Measurements from ENCODE around the gene PCGF3.
"Not testable (repeated sequence)": the region's sequence is repeated elsewhere in the genome, so short reads cannot be mapped to it uniquely, and the experiment has no call there.

PCGF3 gene

GRCh38 chr4:664713-665231 is 40.9 kb upstream of the PCGF3 start:
- no peak overlapping the region for H3K4me3 ChIP-seq (ENCODE audit: low read depth, low read length)
- in situ Hi-C loops (cut with HindIII; ENCODE audit: low sequenced_read_pairs), result no loop called here
- TF ChIP-seq CTCF (IDR thresholded peaks at IDR 0.05; ENCODE audit: low read depth, low read length, missing control alignments), result no peak
- DNase-seq (ENCODE audit: low read depth), result no peak

DNA sequence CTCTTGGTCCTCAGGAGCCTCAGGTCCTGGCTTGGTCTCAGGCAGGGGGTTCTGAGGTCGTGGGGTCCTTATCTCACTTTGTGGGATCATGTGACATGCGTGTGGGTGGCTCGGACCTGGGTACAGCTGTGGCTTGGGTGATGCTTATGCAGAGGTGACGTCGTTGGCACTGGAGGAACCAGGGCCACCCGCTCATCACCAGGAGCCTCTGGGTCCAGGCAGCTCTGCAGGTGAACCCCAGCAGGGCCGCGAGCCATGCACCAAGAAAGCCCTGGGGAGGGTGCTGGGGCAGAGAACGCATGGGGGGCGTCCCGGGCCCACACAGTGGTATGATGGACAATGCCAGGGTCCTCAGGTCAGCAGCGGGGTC is 40.3 kb upstream of the PCGF3 start:
- no peak overlapping the region for H3K4me3 ChIP-seq (ENCODE audit: low read depth, low read length)
- DNase-seq (ENCODE audit: low read depth), result no peak
- TF ChIP-seq CTCF (IDR thresholded peaks at IDR 0.05; ENCODE audit: low read depth, low read length, missing control alignments), result no peak
- in situ Hi-C loops (cut with HindIII; ENCODE audit: low sequenced_read_pairs), result no loop called here

DNA sequence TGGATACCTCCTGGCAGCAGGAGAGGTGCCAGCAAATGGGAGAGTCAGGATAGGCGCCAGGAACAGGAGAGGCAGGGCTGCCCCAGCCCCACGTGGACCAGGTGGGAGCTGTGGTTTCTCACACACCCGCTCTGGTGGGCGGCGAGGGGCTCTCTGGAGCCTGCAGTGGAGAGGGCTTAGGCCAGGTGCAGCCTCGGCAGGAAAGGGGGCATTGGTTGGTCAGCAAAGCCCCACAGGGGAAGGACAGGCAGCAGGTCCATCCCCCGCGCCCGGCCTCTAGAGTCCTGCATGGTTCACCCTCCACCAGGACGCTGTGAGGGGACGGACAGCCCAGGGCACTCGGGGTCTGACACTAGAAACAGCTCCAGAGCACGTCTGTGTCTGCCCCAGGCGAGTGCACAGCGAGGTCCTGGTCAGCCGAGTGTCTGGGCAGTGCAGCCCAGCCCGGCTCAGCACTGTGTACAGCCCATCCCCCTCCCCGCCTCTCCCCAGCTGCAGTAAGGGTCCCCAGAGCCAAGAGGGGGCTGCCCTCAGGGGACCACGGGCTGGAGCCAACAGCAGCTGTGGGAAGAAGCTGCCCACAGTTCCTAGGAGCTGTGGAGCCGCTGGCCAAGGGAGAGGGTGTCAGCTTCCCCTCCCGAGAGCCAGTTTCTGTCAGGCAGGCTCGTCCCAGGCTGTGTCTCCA is 39.7 kb upstream of the PCGF3 start:
- in situ Hi-C loops (cut with HindIII; ENCODE audit: low sequenced_read_pairs), result no loop called here
- no peak overlapping the region for H3K4me3 ChIP-seq (ENCODE audit: low read depth, low read length)
- TF ChIP-seq CTCF (IDR thresholded peaks at IDR 0.05; ENCODE audit: low read depth, low read length, missing control alignments), result no peak
- no peak for DNase-seq (ENCODE audit: low read depth)

- in situ Hi-C loops (cut with HindIII; ENCODE audit: low sequenced_read_pairs), result no loop called here
- no peak overlapping the region for H3K4me3 ChIP-seq (ENCODE audit: low read depth, low read length)
- no peak for TF ChIP-seq CTCF (IDR thresholded peaks at IDR 0.05; ENCODE audit: low read depth, low read length, missing control alignments)
- no peak for DNase-seq (ENCODE audit: low read depth)
Observed at GRCh38 chr4:666436-666810, 39.2 kb upstream of the PCGF3 start.

DNA sequence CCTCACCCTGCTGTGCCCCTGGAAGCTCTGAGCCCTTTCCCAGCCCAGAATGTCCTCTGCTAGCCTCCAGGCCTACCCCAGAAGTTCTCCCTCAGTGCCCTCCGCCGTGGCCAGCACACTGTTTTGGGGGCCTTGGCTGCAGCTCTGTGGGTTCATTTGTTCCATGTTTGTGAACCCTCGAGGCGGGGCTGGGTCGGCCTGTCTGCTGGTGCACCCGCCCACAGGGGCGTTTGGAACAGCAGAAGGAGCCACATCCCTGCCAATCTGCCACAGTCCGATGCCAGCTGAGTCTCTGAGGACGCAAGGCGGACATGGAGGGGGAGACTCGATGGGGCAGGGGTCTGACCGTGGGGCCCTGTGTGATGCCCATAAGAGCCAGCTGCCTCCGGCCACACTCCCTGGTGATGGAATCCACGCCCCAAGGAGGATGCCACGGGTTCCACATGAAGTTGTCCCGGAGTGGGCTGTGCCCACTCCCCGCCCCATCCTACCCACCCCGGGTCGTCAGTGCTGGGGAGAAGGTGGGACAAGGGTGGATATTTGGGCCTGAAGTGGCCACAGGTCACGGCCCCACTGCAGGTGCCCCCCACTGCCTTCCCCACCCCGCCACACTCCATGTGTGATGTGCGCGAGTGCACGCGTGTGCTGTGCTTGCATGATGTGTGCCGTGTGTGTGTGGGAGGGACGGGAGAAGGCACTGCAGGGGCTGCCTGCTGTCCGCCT is 38.6 kb upstream of the PCGF3 start:
- in situ Hi-C loops (cut with HindIII; ENCODE audit: low sequenced_read_pairs), result no loop called here
- no peak for DNase-seq (ENCODE audit: low read depth)
- H3K4me3 ChIP-seq (ENCODE audit: low read depth, low read length), result no peak overlapping the region
- TF ChIP-seq CTCF (IDR thresholded peaks at IDR 0.05; ENCODE audit: low read depth, low read length, missing control alignments), result no peak

- DNase-seq (ENCODE audit: low read depth), result no peak
- no peak for TF ChIP-seq CTCF (IDR thresholded peaks at IDR 0.05; ENCODE audit: low read depth, low read length, missing control alignments)
- H3K4me3 ChIP-seq (ENCODE audit: low read depth, low read length), result no peak overlapping the region
- in situ Hi-C loops (cut with HindIII; ENCODE audit: low sequenced_read_pairs), result no loop called here
Observed at GRCh38 chr4:667545-667925, 38.1 kb upstream of the PCGF3 start.

- DNase-seq (ENCODE audit: low read depth); in situ Hi-C loops (cut with HindIII; ENCODE audit: low sequenced_read_pairs); H3K4me3 ChIP-seq (ENCODE audit: low read depth, low read length): not testable (repeated sequence)
Observed at GRCh38 chr4:668219-668618, 37.4 kb upstream of the PCGF3 start.

- DNase-seq (ENCODE audit: low read depth); H3K4me3 ChIP-seq (ENCODE audit: low read depth, low read length); in situ Hi-C loops (cut with HindIII; ENCODE audit: low sequenced_read_pairs): not testable (repeated sequence)
Observed at GRCh38 chr4:669806-670559, 35.6 kb upstream of the PCGF3 start.

Measured in astrocyte of the cerebellum (primary cell).